CD4-positive, alpha-beta T cell treated with Interleukin-1 beta for 1 hour (primary cell): ENCODE results near the gene ZNF524.

ENCODE experiments used
- DNase-seq, 2 donors: peaks; one replicate each; pipeline ENCODE4 v3.0.0-alpha.2; 2020 to 2022

Gene ZNF524

DNA sequence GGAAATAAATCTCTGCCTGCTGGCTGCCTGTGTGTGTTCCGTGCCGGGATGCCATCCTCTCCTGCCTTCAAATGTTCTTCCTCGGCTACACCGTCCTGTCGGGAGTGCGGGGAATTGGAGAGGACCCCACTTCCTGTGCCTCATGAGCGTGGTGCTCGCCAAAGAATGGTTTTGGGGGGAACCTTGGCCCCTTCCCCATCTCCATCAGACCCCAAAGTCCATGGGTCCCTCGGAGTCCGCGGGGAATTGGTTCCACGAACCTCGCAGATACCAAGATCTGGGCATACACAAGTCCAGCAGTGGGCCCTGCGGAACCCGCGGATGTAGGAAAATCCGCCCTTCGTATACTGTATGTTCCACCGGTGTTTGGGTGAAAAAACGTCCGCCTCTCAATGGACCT lies 3.0 kb downstream of the ZNF524 start:
- no peak for DNase-seq

DNA sequence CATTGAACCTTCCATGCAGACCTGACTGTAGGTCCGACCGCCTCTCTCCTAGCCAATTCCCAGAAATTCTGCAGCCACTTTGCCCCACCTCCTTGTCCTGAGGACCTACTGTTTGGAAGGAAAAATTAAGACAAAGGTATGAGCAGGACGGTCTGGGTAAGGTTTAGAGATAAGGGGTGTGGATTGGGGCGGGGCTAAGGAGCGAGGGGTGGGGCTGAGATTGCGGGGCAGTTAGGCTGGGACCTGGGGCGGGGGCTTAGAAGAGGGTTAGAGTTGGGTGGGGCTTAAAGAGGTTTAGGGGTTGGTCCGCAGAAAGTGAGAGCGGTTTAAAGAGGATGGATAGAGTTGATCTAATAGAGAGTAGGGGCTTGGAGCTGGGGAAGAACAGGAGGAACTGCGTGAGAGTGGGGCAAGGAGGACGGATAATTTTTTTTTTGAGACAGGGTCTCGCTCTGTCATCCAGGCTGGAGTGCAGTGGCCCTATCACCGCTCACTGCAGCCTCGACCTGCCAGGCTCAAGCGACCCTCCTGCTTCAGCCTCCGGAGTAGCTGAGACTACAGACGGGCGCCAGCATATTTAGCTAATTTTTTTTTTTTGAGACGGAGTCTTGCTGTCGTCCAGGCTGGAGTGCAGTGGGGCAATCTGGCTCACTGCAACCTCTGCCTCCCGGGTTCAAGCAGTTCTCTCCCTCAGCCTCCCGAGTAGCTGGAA lies 3.6 kb downstream of the ZNF524 start:
- DNase-seq, result no peak

GRCh38 chr19:55605207-55605636 lies 5.1 kb downstream of the ZNF524 start:
- peak; percentile 98 for DNase-seq

DNA sequence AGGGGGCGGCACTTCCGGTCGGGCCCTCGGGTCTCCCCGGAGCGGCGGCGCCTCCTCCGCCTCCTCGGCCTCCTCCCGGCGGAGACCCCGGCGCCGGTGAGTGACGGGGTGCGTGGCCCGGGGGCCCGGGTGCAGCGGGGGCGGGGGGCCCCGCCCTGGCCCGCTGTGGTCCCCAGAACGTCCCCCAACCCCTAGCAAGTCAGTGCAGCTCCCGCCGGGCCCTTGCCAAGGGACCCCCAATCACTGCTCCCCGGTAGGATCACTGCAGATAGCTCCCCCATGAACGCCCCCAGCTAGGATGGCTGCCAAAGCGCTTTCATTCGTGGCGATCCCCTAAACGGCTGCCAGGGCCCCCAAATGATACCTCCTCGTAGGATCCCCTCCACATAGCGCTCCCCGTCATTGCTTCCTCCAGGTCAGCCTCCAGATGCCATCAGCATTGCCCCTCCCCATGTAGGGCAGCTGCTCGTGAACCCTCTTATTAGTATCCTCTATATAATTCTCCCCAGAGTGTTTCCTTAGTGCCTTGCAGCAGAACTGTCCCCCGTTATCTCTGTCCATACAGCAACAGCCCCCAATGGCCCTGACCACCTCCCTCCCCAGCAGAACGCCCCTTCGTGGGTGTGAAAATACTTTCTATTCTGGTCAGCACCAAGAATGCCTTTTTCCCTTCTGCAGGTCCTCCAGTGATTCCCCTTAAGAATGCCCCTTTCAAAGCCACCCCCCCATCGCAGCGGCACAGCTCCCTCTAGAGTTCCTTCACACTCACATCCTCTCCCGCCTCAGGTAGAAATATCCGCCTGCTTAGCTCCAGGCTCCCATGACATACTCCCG lies 5.8 kb downstream of the ZNF524 start, which contains the start of gene ZNF865:
Gene ZNF865 (plus strand): TSS at position 11 of the 834 bp plus-strand sequence. CDS start 7,972 bp downstream, outside the sequence.
- DNase-seq, result peak; percentile 69 to 70

- no peak for DNase-seq
Observed at GRCh38 chr19:55606471-55606787, 6.3 kb downstream of the ZNF524 start.

- DNase-seq, result no peak
Observed at GRCh38 chr19:55606817-55607216, 6.7 kb downstream of the ZNF524 start.

DNA sequence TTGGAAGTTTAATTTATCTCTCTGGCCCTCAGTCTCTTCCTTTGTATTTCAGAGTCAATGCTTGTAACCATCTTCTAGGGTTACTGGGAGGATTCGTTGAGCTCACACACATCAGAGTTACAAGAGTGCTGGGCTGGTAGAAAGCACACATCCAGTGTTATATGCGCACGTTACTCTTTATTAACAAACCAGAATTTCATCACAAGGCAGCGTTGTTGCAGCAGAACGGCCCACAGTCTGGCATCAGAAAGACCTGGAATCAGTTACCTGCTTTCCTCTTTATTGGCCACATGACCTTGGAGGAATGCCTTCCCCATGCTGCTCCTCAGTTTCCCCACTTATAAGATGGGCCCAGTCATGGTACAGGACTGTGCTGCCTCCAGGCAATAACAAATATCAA lies 9.2 kb downstream of the ZNF524 start:
- no peak for DNase-seq

DNA sequence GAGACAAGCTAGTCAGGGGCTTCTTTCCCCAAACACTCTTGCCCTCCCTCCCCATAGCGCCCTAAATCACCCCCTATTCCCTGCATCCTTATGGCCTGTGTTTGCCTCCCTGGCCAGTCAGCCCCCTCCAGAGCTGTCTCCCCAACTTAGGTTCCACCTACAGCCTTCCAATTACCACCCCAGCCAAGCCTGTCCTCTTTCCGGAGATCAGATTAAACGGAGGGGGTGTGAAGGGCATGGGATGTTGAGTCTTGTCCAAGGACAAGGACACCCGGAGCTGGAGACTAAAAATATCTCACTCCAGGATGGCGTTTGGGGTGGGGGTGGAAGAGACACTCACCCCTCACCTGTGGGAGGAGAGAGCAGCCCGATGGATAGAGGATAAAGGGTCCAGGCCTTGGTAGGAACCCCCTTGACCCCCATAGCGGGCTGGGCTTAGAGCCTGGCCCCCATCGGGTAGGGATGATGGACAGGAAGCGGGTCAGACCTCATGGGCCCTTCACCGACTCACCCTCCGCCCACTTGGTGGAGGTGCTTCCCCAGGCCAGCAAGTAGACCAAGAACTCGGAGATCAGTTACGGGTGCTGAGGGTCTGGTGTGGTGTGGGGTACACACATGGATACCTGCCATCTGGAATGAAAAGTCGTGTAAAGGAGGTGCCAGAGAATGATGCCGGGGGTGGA lies 11.4 kb downstream of the ZNF524 start:
- DNase-seq, result no peak

GRCh38 chr19:55611983-55612645 lies 12.0 kb downstream of the ZNF524 start:
- DNase-seq, result no peak

GRCh38 chr19:55613396-55613795 lies 13.3 kb downstream of the ZNF524 start:
- no peak for DNase-seq

DNA sequence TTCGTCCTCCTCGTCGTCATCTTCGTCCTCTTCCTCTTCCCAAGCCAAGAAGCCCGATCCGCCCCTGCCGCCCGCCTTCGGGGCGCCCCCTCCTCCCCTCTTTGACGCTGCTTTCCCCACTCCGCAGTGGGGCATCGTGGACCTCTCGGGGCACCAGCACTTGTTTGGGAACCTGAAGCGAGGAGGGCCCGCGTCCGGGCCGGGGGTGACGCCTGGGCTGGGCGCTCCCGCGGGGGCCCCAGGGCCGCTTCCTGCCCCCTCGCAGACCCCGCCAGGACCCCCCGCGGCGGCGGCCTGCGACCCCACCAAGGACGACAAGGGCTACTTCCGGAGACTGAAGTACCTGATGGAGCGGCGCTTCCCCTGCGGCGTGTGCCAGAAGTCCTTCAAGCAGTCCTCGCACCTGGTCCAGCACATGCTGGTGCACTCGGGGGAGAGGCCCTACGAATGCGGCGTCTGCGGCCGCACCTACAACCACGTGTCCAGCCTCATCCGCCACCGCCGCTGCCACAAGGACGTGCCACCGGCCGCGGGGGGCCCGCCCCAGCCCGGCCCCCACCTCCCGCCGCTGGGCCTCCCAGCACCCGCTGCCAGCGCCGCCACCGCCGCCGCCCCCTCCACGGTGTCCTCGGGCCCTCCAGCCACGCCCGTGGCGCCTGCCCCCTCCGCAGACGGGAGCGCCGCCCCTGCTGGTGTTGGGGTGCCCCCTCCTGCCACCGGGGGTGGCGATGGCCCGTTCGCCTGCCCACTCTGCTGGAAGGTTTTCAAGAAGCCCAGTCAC lies 14.0 kb downstream of the ZNF524 start:
- no peak for DNase-seq

DNA sequence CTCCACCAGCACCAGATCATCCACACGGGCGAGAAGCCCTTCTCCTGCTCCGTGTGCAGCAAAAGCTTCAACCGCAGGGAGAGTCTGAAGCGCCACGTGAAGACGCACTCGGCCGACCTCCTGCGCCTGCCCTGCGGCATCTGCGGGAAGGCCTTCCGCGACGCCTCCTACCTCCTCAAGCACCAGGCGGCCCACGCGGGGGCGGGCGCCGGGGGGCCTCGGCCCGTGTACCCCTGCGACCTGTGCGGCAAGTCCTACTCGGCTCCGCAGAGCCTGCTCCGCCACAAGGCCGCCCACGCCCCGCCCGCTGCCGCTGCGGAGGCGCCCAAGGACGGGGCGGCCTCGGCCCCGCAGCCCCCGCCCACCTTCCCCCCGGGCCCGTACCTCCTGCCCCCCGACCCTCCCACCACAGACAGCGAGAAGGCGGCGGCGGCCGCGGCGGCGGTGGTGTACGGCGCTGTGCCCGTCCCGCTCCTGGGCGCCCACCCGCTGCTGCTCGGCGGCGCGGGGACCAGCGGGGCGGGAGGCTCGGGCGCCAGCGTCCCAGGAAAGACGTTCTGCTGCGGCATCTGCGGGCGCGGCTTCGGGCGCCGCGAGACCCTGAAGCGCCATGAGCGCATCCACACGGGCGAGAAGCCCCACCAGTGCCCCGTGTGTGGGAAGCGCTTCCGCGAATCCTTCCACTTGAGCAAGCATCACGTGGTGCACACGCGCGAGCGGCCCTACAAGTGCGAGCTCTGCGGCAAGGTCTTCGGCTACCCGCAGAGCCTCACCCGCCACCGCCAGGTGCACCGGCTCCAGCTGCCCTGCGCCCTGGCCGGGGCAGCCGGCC lies 14.8 kb downstream of the ZNF524 start:
- no peak for DNase-seq

- DNase-seq, result no peak
Observed at GRCh38 chr19:55615543-55616394, 15.7 kb downstream of the ZNF524 start.

DNA sequence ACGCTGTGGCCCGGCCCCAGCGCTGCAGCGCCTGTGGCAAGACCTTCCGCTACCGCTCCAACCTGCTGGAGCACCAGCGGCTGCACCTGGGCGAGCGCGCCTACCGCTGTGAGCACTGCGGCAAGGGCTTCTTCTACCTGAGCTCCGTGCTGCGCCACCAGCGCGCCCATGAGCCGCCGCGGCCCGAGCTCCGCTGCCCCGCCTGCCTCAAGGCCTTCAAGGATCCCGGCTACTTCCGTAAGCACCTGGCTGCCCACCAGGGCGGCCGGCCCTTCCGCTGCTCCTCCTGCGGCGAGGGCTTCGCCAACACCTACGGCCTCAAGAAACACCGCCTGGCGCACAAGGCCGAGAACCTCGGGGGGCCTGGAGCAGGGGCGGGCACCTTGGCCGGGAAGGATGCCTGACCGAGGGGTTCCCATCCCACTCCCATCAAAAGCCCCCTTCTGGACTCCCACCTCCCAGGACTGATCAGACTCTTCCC lies 16.3 kb downstream of the ZNF524 start:
- no peak for DNase-seq

DNA sequence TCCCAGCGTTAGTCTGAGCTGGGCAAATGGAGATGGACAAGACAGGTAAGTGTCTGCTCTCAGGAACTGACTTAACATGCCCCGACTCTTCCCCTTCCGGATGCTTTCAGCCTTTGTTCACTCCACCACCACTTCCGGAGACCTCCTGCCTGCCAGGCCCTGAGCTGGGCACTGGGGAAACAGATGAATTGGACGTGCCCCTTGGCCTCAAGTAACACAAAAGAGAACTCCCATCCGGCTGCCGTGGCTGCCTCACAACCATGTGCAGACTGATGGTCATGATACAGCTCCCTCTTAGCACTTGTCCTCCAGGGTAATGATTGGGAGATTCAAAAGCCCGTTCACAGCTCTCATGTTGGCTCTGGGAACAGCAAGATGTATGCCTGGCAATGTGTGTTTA lies 17.3 kb downstream of the ZNF524 start:
- DNase-seq, result no peak

GRCh38 chr19:55618426-55618825 lies 18.3 kb downstream of the ZNF524 start:
- DNase-seq, result no peak

- no peak for DNase-seq
Observed at GRCh38 chr19:55619286-55619685, 19.2 kb downstream of the ZNF524 start.

DNA sequence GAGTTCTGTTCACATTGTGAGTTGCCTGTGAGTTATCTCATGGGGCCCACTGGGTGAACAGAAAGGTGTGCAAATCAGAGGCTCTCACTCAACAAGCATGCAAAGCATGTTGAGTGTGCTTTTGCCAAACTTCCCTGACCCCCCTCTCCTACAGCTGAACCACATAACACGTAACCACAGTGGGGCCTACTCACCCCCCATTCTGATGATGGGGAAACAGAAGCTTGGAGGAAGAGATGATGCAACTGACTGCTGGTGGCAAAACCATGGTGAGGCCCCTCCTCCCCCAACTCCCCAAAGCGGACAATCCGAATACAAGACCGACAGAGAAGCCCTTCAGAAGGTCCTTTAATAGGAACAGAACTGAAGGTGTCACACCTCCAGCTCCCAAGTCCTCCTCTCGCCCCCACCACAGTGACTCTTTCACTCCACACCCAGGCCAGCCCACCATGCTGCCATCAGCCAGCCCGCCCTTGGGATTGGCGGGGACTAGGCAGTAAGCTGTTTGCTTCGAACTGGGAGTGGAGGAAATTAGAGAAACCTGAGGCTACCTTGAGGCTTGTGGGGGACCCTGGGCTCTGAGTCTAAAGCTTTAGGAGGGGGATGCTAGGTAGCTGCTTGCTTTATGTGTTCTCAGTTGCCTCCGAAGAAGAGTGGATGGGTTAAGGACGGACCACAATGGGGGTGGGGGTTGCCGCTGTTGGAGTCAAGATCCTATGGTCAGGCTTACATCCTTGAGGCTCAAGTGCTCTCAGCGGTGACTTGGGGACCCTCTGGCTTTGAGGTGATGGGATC lies 20.5 kb downstream of the ZNF524 start:
- peak in 1 of 2 donors; percentile 65 for DNase-seq

DNA sequence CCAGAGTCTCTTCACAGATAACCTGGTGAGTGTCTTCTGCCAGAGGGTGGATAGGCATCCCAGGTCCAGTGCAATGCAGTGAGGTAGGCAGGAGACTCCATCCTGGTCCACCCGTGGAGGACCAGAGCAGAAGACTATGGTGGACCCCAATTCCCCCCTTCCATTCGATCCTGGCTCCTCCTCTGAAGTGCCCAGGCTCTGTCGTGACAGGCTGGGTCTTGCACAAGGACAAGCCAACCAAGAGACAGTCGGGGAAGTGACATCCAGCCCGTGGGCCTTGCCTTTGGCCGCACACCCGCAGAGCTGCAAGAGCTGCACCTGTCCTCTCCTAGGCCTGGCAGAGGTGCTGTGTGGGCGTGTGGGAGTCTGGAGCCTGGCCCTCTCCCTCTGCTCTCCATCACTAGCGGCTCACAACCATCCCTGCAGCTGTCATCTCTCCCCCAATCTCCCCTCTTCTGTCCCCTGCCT lies 21.2 kb downstream of the ZNF524 start:
- no peak for DNase-seq
